SU-DHL-6 (cell line): ENCODE measurements around the gene SUPT3H.
"Not testable (repeated sequence)": the region's sequence is repeated elsewhere in the genome, so short reads cannot be mapped to it uniquely, and the experiment has no call there.

Experiments
- H2AFZ ChIP-seq: fragments of 200-600 bp; sonication (generic); 2 replicates; pipeline ENCODE4 v1.6.1; 2014; ENCODE audit warnings: low read depth, mild to moderate bottlenecking, moderate library complexity, mixed read lengths, antibody characterized with exemption, low read length; ENCODE audit not compliant: severe bottlenecking
- H3F3A ChIP-seq: fragments of 200-600 bp; shearing (Covaris generic); 2 replicates; pipeline ENCODE4 v1.6.0; 2016; ENCODE audit warnings: antibody characterized with exemption, mild to moderate bottlenecking; ENCODE audit not compliant: insufficient read depth
- H3K27ac ChIP-seq: fragments of 200-600 bp; sonication (generic); 2 replicates; pipeline ENCODE4 v1.5.1; 2016; ENCODE audit warnings: low read depth, mild to moderate bottlenecking, low read length, moderate library complexity, mixed read lengths
- H3K27me3 ChIP-seq: fragments of 200-600 bp; sonication (generic), shearing (Covaris generic); 2 replicates; pipeline ENCODE4 v1.6.0; 2014; ENCODE audit warnings: mild to moderate bottlenecking, low read length
- H3K36me3 ChIP-seq: fragments of 200-600 bp; sonication (generic); 2 replicates; pipeline ENCODE4 v1.6.1; 2014; ENCODE audit warnings: mild to moderate bottlenecking, low read length, mixed read lengths
- H3K4me2 ChIP-seq: fragments of 300-600, 200-600 bp; shearing (Covaris generic), sonication (generic); 2 replicates; pipeline ENCODE4 v1.6.0; 2014; ENCODE audit warnings: low read length, low read depth, mild to moderate bottlenecking; ENCODE audit not compliant: poor library complexity, severe bottlenecking
- H3K4me3 ChIP-seq: fragments of 200-600 bp; sonication (generic); 2 replicates; pipeline ENCODE4 v1.5.1; 2014; ENCODE audit warnings: antibody characterized with exemption, low read length, mild to moderate bottlenecking, mixed read lengths; ENCODE audit not compliant: insufficient read depth, poor library complexity, severe bottlenecking
- H3K79me2 ChIP-seq: fragments of 200-600 bp; sonication (generic); 2 replicates; pipeline ENCODE4 v1.6.1; 2014; ENCODE audit warnings: mild to moderate bottlenecking, low read length, moderate library complexity; ENCODE audit not compliant: insufficient read depth
- H3K9ac ChIP-seq: fragments of 200-600 bp; sonication (generic); 2 replicates; pipeline ENCODE4 v1.7.0; 2014; ENCODE audit warnings: mild to moderate bottlenecking, low read length
- H3K9me2 ChIP-seq: fragments of 200-600 bp; sonication (generic); replicated peaks from 2 replicates; pipeline ENCODE4 v1.6.1; 2014; ENCODE audit warnings: low read length; ENCODE audit not compliant: insufficient read depth
- H3K9me3 ChIP-seq: fragments of 200-600 bp; sonication (generic); 2 replicates; pipeline ENCODE4 v1.6.1; 2014; ENCODE audit warnings: low read length, mixed read lengths; ENCODE audit not compliant: insufficient read depth
- H4K20me1 ChIP-seq: fragments of 200-600 bp; sonication (generic); 2 replicates; pipeline ENCODE4 v1.6.1; 2014; ENCODE audit warnings: low read depth, mild to moderate bottlenecking, antibody characterized with exemption, low read length, moderate library complexity, mixed read lengths
- CTCF ChIP-seq: fragments of 200-600 bp; sonication (generic); IDR thresholded peaks from one replicate; pipeline ENCODE4 v1.5.1; 2017; ENCODE audit warnings: antibody characterized with exemption, mild to moderate bottlenecking, low read length, moderate library complexity; ENCODE audit not compliant: insufficient read depth, poor library complexity, severe bottlenecking
- EZH2phosphoT487 ChIP-seq: fragments of 200-600 bp; sonication (generic), shearing (Covaris generic); conservative IDR thresholded peaks from 2 replicates; pipeline ENCODE4 v1.6.1; 2018; ENCODE audit warnings: mild to moderate bottlenecking, antibody characterized with exemption, low read length, moderate library complexity, mixed read lengths

SUPT3H gene

DNA sequence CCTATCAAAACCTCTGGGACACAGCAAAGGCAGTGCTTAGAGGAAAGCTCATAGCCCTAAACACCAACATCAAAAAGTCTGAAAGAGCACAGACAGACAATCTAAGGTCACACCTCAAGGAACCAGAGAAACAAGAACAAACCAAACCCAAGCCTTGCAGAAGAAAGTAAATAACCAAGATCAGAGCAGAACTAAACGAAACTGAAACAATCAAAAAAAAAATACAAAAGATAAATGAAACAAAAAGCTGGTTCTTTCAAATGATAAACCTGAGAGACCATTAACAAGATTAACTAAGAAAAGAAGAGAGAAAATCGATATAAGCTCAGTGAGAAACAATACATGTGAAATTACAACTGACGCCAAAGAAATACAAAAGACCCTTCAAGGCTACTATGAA lies 84.4 kb downstream of the SUPT3H start:
- Histone ChIP-seq H3K9me3 (no peaks in the 10 kb centered on the region), H3K4me2 (no peak overlapping the region), H3K9ac (no peak overlapping the region)

DNA sequence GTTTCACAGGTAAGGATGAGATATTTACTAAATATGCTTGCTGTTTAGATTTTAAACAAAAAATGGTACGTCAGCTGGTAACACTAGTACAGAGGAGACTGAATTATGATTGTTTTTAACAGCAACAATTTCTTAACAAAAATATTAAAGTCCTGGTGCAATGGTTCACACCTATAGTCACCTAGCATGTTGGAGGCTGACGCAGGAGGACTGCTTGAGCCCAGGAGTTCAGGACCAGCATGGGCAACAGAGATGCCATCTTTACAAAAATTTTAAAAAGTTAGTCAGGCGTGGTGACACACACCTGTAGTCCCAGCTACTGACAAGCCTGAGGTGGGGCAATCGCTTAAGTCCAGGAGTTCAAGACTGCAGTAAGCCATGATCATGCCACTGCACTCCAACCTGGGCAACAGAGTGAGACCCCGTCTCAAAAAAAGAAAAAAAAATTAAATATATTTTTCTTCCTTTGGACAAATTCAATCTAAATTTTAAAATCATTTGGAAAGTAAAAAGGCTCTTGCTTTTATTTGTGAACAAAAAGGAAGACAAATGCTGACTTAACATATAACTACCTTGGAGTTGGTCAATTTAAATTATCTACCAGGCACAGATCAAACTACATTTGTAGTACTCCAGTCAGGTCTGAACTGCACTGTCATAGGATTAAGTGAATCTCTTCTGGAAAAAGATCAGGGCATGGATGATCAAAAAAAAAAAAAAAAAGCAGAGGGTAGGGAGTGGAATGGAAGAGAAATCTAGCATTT lies 87.8 kb downstream of the SUPT3H start:
- Histone ChIP-seq H3K79me2 (no peaks in the 10 kb centered on the region), H2AFZ (no peak overlapping the region), H3K9me3 (no peaks in the 10 kb centered on the region), H3K9me2 (no peaks in the 10 kb centered on the region), H3K27ac (no peak overlapping the region), H3K27me3 (no peaks in the 10 kb centered on the region), H3K4me3 (no peak overlapping the region), H3F3A (no peaks in the 10 kb centered on the region), H3K36me3 (no peaks in the 10 kb centered on the region), H3K4me2 (no peak overlapping the region), H3K9ac (no peak overlapping the region), H4K20me1 (0 out of 2 replicates have a peak, but pooled peaks cover 5% of the 10 kb centered on the region)
- no peak for TF ChIP-seq EZH2phosphoT487

More for the DNA sequence above, 84.4 kb downstream of the SUPT3H start:
- Histone ChIP-seq H3K36me3 (no peaks in the 10 kb centered on the region), H2AFZ (no peak overlapping the region), H3K9me2 (no peaks in the 10 kb centered on the region), H3K27ac (no peak overlapping the region), H3K79me2 (no peaks in the 10 kb centered on the region), H4K20me1 (0 out of 2 replicates have a peak, but pooled peaks cover 5% of the 10 kb centered on the region), H3F3A (no peaks in the 10 kb centered on the region), H3K27me3 (no peaks in the 10 kb centered on the region), H3K4me3 (no peak overlapping the region)
- TF ChIP-seq EZH2phosphoT487 (no peak), CTCF (no peak)

GRCh38 chr6:45286707-45287106 lies 91.0 kb downstream of the SUPT3H start:
- not testable (repeated sequence) for H3K9me2 ChIP-seq, H3K9ac ChIP-seq, H3K4me2 ChIP-seq, H3K27ac ChIP-seq, H3F3A ChIP-seq, H3K9me3 ChIP-seq, H3K4me3 ChIP-seq, H3K36me3 ChIP-seq, H4K20me1 ChIP-seq, H3K79me2 ChIP-seq, H3K27me3 ChIP-seq, H2AFZ ChIP-seq

DNA sequence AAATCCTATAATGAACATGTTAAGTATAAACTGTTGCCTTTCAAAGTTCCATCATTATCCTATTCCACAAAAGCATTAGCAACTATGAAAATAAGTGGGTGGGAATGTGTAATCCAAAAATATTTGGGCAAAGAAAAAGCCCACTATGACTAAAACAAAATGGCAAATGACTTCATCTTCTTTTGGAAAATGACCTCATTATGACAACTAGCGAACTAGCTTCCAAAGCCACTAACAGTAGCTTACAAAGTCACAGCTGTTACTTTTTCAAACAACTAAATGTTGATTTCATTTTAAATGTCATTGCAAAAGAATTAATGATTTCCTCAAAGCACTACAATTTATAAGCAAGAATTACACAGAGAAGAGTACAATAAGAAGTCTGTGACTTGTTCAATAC lies 99.4 kb downstream of the SUPT3H start:
- Histone ChIP-seq H3K4me3 (no peak overlapping the region), H3K4me2 (no peak overlapping the region), H3K27me3 (no peaks in the 10 kb centered on the region), H3K9me2 (no peaks in the 10 kb centered on the region), H4K20me1 (peaks cover 3% of the 10 kb centered on the region; the same call in 1 of the 2 replicates), H2AFZ (no peak overlapping the region), H3K9me3 (no peaks in the 10 kb centered on the region), H3K36me3 (no peaks in the 10 kb centered on the region), H3K9ac (no peak overlapping the region), H3K27ac (no peak overlapping the region), H3K79me2 (no peaks in the 10 kb centered on the region), H3F3A (no peaks in the 10 kb centered on the region)
- TF ChIP-seq CTCF (no peak), EZH2phosphoT487 (no peak)

DNA sequence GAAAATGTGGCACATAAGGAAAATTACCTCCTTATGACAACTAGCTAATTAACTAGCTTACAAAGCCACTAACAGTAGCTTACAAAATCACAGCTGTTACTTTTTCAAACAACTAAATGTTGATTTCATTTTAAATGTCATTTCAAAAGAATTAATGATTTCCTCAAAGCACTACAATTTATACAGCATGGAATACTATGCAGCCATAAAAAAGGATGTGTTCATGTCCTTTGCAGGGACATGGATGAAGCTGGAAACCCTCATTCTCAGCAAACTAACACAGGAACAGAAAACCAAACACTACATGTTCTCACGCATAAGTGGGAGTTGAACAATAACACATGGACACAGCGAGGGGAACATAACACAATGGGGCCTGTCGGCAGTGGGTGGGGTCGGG lies 100.0 kb downstream of the SUPT3H start:
- not testable (repeated sequence) for H3K4me3 ChIP-seq, H3F3A ChIP-seq, H4K20me1 ChIP-seq, H3K79me2 ChIP-seq, H3K36me3 ChIP-seq, H2AFZ ChIP-seq, H3K9me2 ChIP-seq, H3K9me3 ChIP-seq, H3K9ac ChIP-seq, H3K27ac ChIP-seq, H3K4me2 ChIP-seq, H3K27me3 ChIP-seq
